HL-60 (cell line): ENCODE measurements around the gene KRTAP4-16.

Experiments
- CTCF ChIP-seq: IDR thresholded peaks from one replicate; pipeline ENCODE4 v1.5.1; 2011; ENCODE audit warnings: low read length, control low read depth, inconsistent platforms; ENCODE audit not compliant: insufficient read depth
- POLR2AphosphoS5 ChIP-seq: IDR thresholded peaks from 2 replicates; pipeline ENCODE4 v1.6.1; 2012; ENCODE audit warnings: low read depth

- no peak for TF ChIP-seq CTCF
- TF ChIP-seq POLR2AphosphoS5, result no peak
These were observed 34.7 kb downstream of the KRTAP4-16 start for GRCh38 chr17:41067281-41067680.
